NCI-H1436 (cell line): Measurements from ENCODE around the gene NAPA.

ENCODE experiments used
- DNase-seq: peaks from one replicate; lab custom pipeline; 2025; lab: John Stamatoyannopoulos, UW

The NAPA gene

DNA sequence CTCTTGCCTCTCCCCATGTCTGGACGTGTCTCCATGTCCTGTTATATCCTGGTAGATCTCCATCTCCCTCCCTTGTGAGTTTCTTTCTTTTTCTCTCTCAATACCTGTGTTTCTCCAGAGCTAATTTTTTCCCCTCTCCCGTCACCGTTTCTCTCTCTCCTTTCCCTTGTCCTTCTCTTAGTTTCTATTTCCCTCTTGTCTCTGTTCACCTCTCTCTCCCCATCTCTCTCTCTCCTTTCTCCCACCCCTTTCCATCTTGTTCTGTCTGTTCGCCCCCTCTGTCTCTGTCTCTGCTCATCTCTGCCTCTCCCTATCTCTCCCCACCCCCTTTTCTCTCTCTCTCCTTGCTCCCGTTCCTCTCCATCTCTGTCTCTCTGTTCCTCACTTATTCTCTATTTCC, 56.2 kb downstream of the NAPA start:
- DNase-seq = no peak

- no peak for DNase-seq
Measured at GRCh38 chr19:47456721-47457474, 58.0 kb downstream of the NAPA start.

- no peak for DNase-seq
Measured at GRCh38 chr19:47450478-47450877, 64.4 kb downstream of the NAPA start.

DNA sequence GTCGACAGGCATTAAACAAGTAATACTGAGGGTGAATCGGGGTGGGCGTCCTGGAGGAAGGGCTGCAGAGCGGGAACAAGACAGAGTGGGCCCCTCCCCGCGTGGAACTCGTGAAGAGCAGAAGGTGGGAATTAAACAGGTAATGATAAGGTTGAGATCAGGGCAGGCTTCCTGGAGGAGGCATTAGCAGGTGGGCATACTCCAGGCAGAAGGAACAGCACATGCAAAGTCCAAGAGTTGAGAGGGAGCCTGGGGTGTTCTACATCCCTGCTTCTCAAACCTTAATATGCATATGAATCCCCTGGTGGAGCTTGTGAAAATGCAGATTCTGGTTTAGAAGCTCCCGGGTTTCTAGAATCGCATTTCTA, 66.5 kb downstream of the NAPA start:
- no peak for DNase-seq

DNA sequence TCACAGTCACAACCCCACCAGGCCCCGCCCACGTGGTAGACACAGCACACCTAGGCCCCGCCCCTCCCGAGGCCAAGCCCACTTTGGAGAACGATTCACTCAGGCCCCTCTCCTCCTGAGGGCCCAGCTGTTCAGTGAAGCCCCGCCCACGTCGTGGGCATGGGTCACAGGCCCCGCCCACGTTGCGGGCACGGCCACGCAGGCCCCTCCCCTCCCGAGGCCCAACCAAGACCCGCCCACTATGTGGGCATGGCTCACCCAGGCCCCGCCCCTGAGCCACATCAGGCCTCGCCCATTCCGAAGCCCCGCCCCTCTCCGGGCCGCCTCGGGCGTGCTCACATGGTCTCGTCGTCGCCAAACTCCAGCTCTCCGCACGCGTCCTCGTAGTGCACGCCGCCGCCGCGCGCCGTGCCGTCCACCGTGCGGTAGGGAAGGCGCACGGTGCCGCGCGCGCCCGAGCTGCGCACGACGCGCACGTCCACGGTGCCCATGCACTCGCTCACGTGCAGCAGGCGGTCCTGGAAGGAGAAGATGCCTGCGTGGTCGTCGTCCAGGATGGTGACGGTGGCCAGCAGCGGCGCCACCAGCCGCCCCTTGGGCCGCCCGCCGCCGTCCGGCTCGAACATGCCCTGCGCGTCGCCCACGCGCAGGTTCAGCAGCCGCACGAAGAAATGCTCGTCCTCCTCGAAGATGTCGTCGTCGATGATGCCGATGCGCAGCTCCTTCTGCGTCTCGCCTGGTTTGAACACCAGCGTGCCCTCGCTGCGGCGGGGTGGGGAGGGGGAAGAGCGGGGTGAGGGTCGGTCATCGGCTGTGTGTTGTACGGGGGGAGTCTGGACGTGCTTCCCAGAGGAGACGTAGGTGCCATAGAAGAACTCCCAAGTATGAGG, 67.1 kb downstream of the NAPA start:
- peak; percentile 66 for DNase-seq

- DNase-seq = peak; percentile 56
Measured at GRCh38 chr19:47446534-47447469, 68.1 kb downstream of the NAPA start.

DNA sequence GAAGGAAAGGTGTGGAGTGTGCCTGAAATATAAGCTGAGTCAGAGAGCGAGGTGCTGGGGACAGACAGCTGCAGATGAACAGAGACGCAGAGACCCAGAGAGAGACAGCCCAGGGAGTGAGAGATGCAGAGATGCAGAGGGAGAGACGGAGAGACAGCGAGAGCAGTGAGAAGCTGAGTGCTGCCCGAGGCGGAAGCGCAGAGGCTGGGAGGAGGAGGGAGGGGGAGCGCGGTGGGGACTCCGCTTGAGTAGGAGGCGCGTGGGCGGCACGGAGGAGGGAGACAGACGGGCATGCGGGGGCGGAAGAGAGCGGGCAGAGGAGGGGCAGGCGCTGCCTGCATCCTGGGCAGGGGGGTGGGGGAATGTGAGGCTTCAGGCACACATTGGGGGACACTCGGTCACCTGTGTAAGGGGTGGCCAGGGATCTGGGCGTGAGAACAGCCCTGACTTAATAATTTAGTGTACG, 68.9 kb downstream of the NAPA start:
- DNase-seq = peak; percentile 62

DNA sequence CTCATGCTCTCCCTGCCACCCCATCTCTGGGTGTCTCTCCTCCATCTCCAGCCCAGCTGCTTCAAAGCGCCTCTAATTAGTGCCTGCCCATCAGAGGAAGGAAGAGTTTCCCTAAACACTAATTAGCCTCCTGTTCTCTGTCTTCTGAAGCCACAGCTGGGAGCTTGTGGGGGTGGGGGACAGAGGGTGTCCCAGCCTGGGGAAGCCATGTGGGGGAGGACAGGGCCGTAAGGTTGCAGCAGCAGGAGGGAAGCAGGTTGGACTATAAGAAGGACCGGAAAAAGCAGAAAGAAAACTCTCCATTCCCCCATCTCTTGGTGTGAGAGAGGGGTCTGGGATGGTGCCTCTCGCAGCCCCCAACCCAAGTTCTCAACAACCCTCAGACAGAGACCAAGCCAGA, 69.3 kb downstream of the NAPA start:
- no peak for DNase-seq

DNA sequence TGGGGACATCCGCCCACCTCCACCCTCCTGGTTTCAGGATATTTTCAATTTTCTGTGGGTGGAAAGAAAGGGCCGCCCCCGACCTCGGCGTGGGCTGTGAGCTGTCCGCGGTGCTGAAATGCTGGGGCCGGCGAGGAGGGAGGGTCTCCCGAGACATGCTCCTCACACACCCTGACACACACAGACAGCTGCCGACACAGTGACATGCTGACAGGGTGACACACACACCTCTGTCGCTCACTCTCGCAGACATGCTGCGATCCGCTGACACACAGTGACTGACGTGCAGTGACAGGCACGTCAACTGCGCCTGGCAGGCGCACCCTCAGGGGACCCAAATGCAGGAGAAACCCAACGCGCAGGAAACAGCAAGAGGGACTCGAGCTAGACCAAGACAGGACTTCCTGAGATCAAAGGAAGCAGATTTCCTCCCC, 70.5 kb downstream of the NAPA start:
- DNase-seq = no peak

- DNase-seq = no peak
Measured at GRCh38 chr19:47443331-47443730, 71.5 kb downstream of the NAPA start.

DNA sequence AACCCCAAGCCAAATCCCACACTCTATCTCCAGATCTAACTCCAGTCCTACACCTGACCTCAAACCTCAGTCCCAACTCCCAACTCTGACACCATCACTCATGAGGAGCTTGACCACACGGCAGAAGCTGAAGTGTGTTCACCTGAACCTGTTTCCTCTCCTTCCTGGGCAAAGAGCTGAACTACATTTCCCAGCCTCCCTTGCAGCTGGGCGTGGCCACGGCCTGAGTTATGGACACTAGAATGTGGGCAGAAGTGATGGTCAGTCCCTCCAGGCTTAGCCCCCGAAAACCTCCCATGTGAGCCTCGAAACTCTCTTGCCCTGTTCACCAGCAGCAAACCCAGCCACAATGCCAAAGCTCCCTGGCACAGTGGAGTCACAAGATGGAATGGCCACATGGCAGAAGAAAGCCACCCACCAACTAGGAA, 76.1 kb downstream of the NAPA start:
- no peak for DNase-seq
